Lower leg skin (tissue), 4 donors: ENCODE data around the gene TMEM52B. TPM values are rescaled to one million over a fixed set of nuclear protein-coding genes. Genes with fewer than 3 reads are reported as not detected.
"Not testable (repeated sequence)": the region's sequence is repeated elsewhere in the genome, so short reads cannot be mapped to it uniquely, and the experiment has no call there.

Experiments
- DNase-seq, 2 donors: peaks; one replicate each; pipeline ENCODE4 v3.0.0-alpha.2; 2019; ENCODE audit warnings: low spot score in 2 of 2
- H3K4me3 ChIP-seq: fragments of 200-600 bp; sonication (generic); 2 replicates; pipeline ENCODE4 v1.5.1; 2017; ENCODE audit warnings: mild to moderate bottlenecking, low read depth; ENCODE audit not compliant: poor library complexity, severe bottlenecking
- CTCF ChIP-seq, 3 donors: fragments of 450-650 bp; IDR thresholded peaks; one replicate each; pipeline ENCODE4 v1.5.1; 2016; ENCODE audit warnings: antibody characterized with exemption in 3 of 3, mild to moderate bottlenecking in 3 of 3, moderate library complexity in 2 of 3
- POLR2A ChIP-seq, 2 donors: fragments of 450-650 bp; IDR thresholded peaks; one replicate each; pipeline ENCODE4 v1.6.1; 2016 to 2017; ENCODE audit warnings: antibody characterized with exemption in 2 of 2, mild to moderate bottlenecking in 1 of 2, moderate library complexity in 1 of 2
- WGBS, 2 donors: methylation state at CpG; one replicate each; pipeline ENCODE4 v1.1.5; 2018; 5-methylcytosine and 5-hydroxymethylcytosine counted together
- intact Hi-C: fragments of 100-400 bp; cut with DNase I; formaldehyde crosslinking; loops from one replicate; pipeline ENCODE4 v1.15.0; 2023; ENCODE audit warnings: low total_unique reads
- total RNA-seq, 4 donors: library from RNA; depleted of rRNA; stranded (reverse); fragments of >200 nt; gene quantifications; one replicate each; pipeline ENCODE4 v1.1.0, GENCODE V29; 2016

The TMEM52B gene
- total RNA-seq, 4 donors from 2014 or later, result not detected

- 35% methylated on average over 10 of the region's 10 CpGs for WGBS, 2 donors
- TF ChIP-seq CTCF (IDR thresholded peaks at IDR 0.05), result no peak
- no peak for TF ChIP-seq POLR2A (IDR thresholded peaks at IDR 0.05)
- no peak for DNase-seq
- H3K4me3 ChIP-seq, result peak overlapping the region; percentile 90
- intact Hi-C loops, result no loop called here
These were observed 35.5 kb downstream of the TMEM52B start for GRCh38 chr12:10214136-10214894.

GRCh38 chr12:10214895-10215267 lies 36.0 kb downstream of the TMEM52B start:
- H3K4me3 ChIP-seq, result no peak overlapping the region
- 80% methylated on average over 3 of the region's 3 CpGs for WGBS, 2 donors
- DNase-seq, result no peak
- intact Hi-C loops, result no loop called here
- TF ChIP-seq CTCF (IDR thresholded peaks at IDR 0.05) (no peak), POLR2A (IDR thresholded peaks at IDR 0.05) (no peak)

- no peak for TF ChIP-seq CTCF (IDR thresholded peaks at IDR 0.05)
- no peak for TF ChIP-seq POLR2A (IDR thresholded peaks at IDR 0.05)
- WGBS, 2 donors, result 59 to 66% methylated on average over 2 of the region's 2 CpGs
- DNase-seq, result no peak
- intact Hi-C loops, result no loop called here
- H3K4me3 ChIP-seq, result no peak overlapping the region
These were observed 36.6 kb downstream of the TMEM52B start for GRCh38 chr12:10215436-10215835.

- WGBS, 2 donors, result 89 to 90% methylated on average over 13 of the region's 13 CpGs
- intact Hi-C loops, H3K4me3 ChIP-seq, DNase-seq: not testable (repeated sequence)
These were observed 37.1 kb downstream of the TMEM52B start for GRCh38 chr12:10215946-10216345.

- intact Hi-C loops, result no loop called here
- no peak overlapping the region for H3K4me3 ChIP-seq
- TF ChIP-seq CTCF (IDR thresholded peaks at IDR 0.05) (no peak), POLR2A (IDR thresholded peaks at IDR 0.05) (no peak)
- WGBS, 2 donors, result 76 to 89% methylated on average over 6 of the region's 6 CpGs
- DNase-seq, result no peak
These were observed 39.2 kb downstream of the TMEM52B start for GRCh38 chr12:10218021-10218420.

- 28 to 29% methylated on average over 8 of the region's 8 CpGs for WGBS, 2 donors
- peak; percentile 82 to 95 for DNase-seq
- TF ChIP-seq POLR2A (IDR thresholded peaks at IDR 0.05), result no peak
- TF ChIP-seq CTCF (IDR thresholded peaks at IDR 0.05), result no peak
- no peak overlapping the region for H3K4me3 ChIP-seq
- intact Hi-C loops, result no loop called here
These were observed 41.7 kb downstream of the TMEM52B start for GRCh38 chr12:10220398-10221077.
